Measurements from ENCODE around the gene PDCD1LG2. TPM values are rescaled to one million over a fixed set of nuclear protein-coding genes. Genes with fewer than 3 reads are reported as not detected.
A peak's percentile ranks its signal among the peaks of the same experiment; 100 is the strongest.

The PDCD1LG2 gene
- total and polyA plus RNA-seq, 2 of the 8 experiments (the other 6 are each of a cell fraction or from before 2014, with no cell fraction given) = not detected

- ChIA-PET CTCF (ENCODE audit: partially characterized antibody) (no interaction called here), POLR2A (ENCODE audit: partially characterized antibody) (no interaction called here)
- H4K8ac ChIP-seq (ENCODE audit: extremely low read depth, insufficient read depth, low read length) = no peak overlapping the region
- no peak overlapping the region for H2BK5ac ChIP-seq (ENCODE audit: low read depth, low read length)
- H3K56ac ChIP-seq (replicated peaks; ENCODE audit: insufficient read length, low read depth, low read length) = no peak overlapping the region
- H3K23ac ChIP-seq (ENCODE audit: insufficient read length) = no peak overlapping the region
- H2BK20ac ChIP-seq (ENCODE audit: low read length) = no peak overlapping the region
- H4K5ac ChIP-seq (ENCODE audit: insufficient read length, low read depth, low read length) = no peak overlapping the region
- H3K79me2 ChIP-seq (ENCODE audit: control insufficient read depth in 1 of 2, insufficient read depth in 2 of 2, low read length in 2 of 2) = no peaks in the 10 kb centered on the region
- no peak overlapping the region for H3K9ac ChIP-seq (replicated peaks in 1 of 4; ENCODE audit: extremely low read depth in 1 of 4, low read depth in 3 of 4, low read length in 3 of 4)
- no peaks in the 10 kb centered on the region for H3K36me3 ChIP-seq (ENCODE audit: control insufficient read depth in 2 of 4, insufficient read depth in 4 of 4, low read length in 3 of 4)
- no peak overlapping the region; the same call in 1 of the 2 replicates for H3K18ac ChIP-seq (ENCODE audit: extremely low read depth, low read length)
- WGBS, 2 experiments (ENCODE audit: extremely low coverage in 1 of 2, insufficient coverage in 1 of 2, insufficient read length in 1 of 2, insufficient replicate concordance in 2 of 2, low coverage in 1 of 2, low lambda C conversion rate in 2 of 2, missing lambda C conversion rate in 1 of 2) = 14% methylated on average over 1 of the region's 2 CpGs; no CpG with 5 or more reads in 1 of the 2 experiments
- no peak overlapping the region for H3K27ac ChIP-seq (ENCODE audit: low read depth, low read length)
- no peak overlapping the region for H2BK12ac ChIP-seq (ENCODE audit: low read depth, low read length)
- no peak overlapping the region for H3K4me3 ChIP-seq (ENCODE audit: extremely low read depth in 1 of 4, insufficient read depth in 2 of 4, low read depth in 3 of 4, low read length in 4 of 4)
- H3K4ac ChIP-seq (replicated peaks; ENCODE audit: insufficient read length, low read depth, low read length) = no peak overlapping the region
- no peaks in the 10 kb centered on the region for H3K79me1 ChIP-seq (ENCODE audit: low read depth, low read length)
- H2AK5ac ChIP-seq (ENCODE audit: low read depth, low read length) = no peak overlapping the region
- H3K14ac ChIP-seq (ENCODE audit: insufficient read length) = no peak overlapping the region
- no peaks in the 10 kb centered on the region for H4K20me1 ChIP-seq (replicated peaks in 1 of 2; ENCODE audit: control insufficient read depth in 1 of 2, insufficient read depth in 2 of 2, low read length in 2 of 2)
- DNase-seq (ENCODE audit: low read depth in 1 of 2, low spot score in 2 of 2) (no peak), FAIRE-seq (no peak)
- no peak overlapping the region for H2BK15ac ChIP-seq (ENCODE audit: low read length)
- no peak overlapping the region for H2BK120ac ChIP-seq (replicated peaks; ENCODE audit: low read depth, low read length)
- no peak overlapping the region for H4K91ac ChIP-seq (replicated peaks; ENCODE audit: insufficient read length, low read length)
- peaks cover 0 to 6% (median 5%) of the 10 kb centered on the region in 4 experiments; a peak in 4 of 7 replicates for H3K4me1 ChIP-seq (replicated peaks in 1 of 4; ENCODE audit: control insufficient read depth in 3 of 4, insufficient read depth in 4 of 4, low read length in 3 of 4)
- no peaks in the 10 kb centered on the region for H3K23me2 ChIP-seq (ENCODE audit: low read depth, low read length)
- H3K4me2 ChIP-seq (ENCODE audit: insufficient read depth in 1 of 2, low read depth in 2 of 2, low read length in 2 of 2) = peak overlapping the region in 1 of 2 experiments; percentile 48; a peak in 2 of 4 replicates
- H2AFZ ChIP-seq (ENCODE audit: low read length) = peak overlapping the region; percentile 60
- TF ChIP-seq, protein P1, sequence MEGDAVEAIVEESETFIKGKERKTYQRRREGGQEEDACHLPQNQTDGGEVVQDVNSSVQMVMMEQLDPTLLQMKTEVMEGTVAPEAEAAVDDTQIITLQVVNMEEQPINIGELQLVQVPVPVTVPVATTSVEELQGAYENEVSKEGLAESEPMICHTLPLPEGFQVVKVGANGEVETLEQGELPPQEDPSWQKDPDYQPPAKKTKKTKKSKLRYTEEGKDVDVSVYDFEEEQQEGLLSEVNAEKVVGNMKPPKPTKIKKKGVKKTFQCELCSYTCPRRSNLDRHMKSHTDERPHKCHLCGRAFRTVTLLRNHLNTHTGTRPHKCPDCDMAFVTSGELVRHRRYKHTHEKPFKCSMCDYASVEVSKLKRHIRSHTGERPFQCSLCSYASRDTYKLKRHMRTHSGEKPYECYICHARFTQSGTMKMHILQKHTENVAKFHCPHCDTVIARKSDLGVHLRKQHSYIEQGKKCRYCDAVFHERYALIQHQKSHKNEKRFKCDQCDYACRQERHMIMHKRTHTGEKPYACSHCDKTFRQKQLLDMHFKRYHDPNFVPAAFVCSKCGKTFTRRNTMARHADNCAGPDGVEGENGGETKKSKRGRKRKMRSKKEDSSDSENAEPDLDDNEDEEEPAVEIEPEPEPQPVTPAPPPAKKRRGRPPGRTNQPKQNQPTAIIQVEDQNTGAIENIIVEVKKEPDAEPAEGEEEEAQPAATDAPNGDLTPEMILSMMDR (IDR thresholded peaks at IDR 0.05; ENCODE audit: control extremely low read depth in 1 of 3, insufficient read depth in 1 of 3, low read depth in 1 of 3, low read length in 3 of 3) = peak in 1 of 3 experiments; percentile 1; a peak in 1 of 4 replicates
- TF ChIP-seq CHD1 (IDR thresholded peaks at IDR 0.05; ENCODE audit: low read depth, low read length) = no peak
- no peaks in the 10 kb centered on the region for H3K27me3 ChIP-seq (replicated peaks in 1 of 4; ENCODE audit: control insufficient read depth in 3 of 4, extremely low read depth in 1 of 4, insufficient read depth in 3 of 4, low read length in 3 of 4)
- H3K9me3 ChIP-seq (ENCODE audit: insufficient read depth in 2 of 2, low read depth in 1 of 2, low read length in 1 of 2) = no peaks in the 10 kb centered on the region
Measured at GRCh38 chr9:5543875-5544702, 33.8 kb downstream of the PDCD1LG2 start.
